GM21360 (cell line): Measurements from ENCODE around the gene SLC4A2.

ENCODE experiments used
- ATAC-seq: cut with Tn5 transposase; IDR thresholded peaks from one replicate; pipeline ENCODE4 v1.9.1; 2021; ENCODE audit warnings: mild to moderate bottlenecking, moderate library complexity; ENCODE audit not compliant: unreplicated experiment

The SLC4A2 gene

DNA sequence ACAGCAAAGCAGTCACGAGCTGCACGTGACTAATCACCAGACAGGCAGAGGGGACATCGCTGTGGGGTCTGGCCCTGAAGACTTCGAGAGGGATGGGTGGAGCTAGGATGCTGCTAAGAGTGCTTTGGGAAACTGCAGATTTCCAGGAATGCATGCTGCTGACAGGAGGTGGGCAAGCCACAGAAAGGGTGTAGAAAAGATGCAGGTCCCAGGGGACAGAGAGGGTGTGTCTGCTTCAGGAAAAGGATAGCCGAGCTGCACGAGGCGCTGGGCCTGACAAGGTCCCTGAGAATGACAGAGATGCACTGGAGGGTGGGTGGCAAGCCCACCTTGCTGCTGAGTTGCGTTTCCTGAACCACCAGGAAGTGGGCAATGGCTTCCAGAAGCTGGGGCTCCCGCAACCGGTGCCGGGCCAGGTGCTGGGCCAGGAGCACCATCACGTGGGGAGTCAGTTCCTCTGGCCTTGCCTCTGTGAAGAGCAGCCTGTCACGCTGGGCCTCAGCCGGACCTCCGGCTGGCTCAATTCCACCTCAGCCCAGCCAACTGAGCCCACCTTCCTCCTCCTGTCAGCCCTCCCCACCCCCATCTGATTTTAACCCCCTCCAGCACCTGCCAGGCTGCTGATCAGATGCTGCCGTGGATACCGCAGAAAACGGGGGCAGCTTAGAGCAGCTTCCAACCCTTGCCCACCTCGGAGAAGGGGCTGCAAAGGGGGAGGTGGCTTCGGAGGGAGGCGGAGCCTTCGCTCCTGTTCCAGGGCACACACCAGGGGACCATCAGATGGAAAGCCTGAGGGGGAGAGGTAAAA lies 19.0 kb downstream of the SLC4A2 start:
- ATAC-seq = no peak

DNA sequence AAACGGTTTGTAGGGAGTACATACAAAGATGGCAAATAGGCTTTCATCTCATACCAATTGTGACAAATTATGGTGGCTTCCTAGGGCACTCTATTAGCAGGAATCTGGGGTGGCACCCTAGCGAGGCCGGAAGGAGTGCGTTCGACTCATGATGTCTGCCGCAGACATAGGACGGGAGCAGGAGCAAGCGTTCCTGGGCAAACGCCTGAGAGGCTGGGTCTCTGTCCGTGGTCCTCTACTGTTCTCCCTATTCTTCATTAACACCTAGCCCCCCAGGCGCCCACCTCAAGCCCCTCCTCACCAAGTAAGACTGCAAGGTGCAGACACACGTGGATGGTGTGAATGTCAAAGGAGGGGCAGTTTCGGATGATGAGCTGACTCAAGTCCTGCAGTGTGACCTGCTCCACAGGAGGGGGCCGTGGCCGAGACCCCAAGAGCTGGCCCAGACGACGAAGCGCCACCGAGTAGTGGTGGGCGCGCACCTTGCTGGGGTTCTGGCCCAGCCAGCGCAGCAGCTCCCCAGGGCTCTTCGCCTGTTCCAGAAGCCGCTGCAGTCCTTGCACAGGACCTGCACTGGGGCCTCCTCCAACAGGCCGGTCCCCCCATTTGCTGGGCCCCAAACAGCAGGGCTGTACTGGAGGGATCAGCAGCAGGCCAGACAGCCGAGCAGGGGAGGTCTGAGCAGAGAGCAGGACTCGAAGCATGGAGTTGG lies 20.0 kb downstream of the SLC4A2 start:
- no peak for ATAC-seq

DNA sequence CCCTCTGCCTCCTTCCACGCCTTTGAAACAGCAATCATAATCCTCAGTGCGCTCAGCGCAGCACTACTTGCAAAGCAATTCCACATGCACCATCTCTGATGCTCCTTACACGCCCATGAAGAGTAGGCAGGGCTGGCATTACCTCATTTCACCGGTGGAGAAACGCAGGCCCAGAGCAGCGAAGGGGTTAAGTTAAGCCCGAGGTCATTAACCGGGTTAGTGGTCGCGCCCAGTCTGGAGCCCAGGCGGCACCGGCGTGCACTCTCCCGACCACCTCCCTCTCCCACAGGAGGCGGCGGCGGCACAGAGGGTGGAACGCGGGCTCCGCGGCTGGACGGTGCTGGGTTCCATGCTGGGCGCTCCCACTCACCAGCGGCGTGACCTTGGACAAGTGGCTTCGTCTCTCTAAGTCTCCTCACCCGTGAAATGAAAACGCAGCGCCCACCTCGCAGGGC lies 20.7 kb downstream of the SLC4A2 start:
- no peak for ATAC-seq

DNA sequence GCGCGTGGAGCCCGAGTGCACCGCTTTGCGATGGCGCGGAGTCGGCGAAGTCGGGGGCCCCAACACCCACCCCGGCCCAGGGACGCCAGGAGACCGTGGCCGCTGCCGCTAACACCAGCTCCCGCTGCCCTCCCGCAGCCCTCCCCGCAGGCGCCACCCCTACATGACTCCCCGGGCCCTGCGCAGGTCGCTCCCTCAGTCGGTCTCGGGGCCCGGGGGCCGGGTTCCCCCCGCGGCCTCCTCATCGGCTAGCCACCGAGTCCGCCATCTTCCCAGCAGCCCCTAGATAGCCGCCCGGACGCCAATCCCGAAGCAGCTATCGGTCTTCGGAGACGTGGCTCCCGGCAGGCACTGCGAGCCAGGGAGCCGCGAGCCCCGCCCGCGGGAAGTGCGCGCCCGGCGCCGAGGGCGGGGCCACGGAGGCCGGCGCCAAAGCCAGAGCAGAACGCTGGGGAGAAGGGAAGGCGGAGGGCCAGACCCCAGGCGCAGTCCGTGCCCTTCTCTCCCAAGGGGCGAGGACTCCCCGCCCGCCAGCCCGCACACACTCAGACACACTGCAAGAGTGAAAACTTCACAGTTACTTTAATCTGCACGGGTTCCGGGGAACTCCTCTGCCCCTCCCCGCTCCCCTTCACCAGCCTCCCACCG lies 21.3 kb downstream of the SLC4A2 start, which contains the start of gene FASTK:
Gene FASTK, minus strand, starts transcription at position 288 of the 648 bp plus-strand sequence. Its CDS starts 43 bp downstream, at position 245.
- peak; percentile 75 for ATAC-seq

DNA sequence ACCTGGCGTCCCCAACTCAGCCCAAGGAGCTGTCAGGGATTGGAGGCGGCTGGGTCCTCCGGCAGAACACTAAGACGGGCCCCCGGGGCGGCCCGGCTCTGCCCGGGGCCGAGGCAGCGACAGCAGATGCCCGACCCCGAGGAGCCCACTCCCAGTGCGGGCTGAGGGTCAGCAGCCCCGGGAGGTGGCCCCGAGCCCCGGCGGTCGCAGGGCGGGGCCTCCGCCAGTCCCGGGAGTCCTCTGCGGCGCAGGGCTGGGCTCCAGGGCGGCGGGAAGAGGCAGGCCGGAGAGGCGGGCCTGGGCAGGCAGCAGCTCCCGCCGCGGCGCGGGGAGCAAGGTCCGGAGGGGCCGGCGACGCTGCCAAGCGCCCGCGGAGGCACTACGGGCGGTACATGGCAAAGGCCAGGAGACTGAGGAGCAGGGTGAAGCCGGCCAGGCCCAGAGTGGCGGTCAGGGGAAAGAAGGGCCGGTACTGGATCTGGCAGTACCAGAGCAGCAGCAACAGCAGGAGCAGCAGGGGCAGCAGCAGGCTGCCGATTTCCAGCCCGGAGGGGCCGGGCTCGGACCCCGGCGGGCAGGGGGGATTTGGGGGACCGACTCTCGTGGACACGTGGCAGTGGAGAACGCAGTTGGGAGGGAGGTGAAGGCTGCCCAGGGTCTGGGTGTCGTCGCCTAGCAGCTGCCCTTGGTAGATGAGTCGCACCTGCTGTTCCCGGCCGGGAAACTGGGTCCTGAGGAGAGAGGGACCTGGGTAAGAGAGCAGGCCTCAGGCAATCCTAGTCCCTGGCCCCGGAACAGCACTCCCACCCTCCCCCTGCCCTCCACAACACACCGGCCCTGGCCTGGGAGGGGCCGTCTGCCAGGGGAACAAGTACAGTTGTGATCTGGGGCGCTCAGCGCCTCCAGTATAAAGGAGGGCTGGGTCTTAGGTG lies 22.0 kb downstream of the SLC4A2 start:
- ATAC-seq = no peak

DNA sequence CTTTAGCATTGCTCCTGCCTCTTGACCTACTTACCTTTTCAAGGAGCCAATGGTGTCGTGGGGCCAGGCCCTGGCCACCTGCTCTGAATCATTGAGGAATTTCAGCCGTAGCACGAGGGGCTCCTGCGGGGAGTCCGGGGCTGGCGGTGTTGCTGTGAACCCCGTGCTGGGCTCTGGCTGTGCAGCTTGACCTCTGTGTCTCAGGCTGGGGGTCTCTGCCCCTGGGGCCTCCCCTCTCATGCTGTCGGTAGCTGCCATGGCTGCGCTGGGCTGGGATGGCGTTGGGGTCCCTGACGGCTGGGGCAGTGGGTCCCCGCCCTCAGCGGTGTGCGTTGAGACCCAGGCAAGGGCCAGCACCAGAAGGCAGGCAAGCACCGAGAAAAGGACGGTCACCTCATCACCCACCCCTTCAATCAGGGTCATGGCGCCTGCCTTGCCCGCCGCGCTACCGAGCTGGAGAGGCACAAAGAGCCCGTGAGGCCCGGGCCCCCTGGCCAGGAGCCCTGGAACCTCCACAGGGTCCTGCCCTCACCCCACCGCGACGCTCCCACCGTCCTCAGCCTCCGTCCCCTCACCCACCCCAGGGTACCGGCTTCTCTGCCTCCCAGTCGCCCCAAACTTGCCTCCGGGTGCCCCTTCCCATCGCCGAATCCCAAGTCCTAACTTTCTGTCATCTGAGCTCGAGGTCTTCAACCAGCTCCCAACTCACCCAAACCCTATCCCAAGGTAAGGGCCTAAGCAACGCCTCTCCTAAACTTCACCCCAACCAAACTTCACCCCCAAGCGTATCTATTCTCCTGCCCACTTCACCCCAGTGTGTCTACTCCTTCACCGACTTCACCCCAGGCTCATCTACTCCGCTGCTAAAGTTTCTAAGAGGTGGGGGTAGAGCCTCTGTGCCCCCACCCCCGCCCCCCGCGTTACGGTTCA lies 23.0 kb downstream of the SLC4A2 start:
- ATAC-seq = no peak

DNA sequence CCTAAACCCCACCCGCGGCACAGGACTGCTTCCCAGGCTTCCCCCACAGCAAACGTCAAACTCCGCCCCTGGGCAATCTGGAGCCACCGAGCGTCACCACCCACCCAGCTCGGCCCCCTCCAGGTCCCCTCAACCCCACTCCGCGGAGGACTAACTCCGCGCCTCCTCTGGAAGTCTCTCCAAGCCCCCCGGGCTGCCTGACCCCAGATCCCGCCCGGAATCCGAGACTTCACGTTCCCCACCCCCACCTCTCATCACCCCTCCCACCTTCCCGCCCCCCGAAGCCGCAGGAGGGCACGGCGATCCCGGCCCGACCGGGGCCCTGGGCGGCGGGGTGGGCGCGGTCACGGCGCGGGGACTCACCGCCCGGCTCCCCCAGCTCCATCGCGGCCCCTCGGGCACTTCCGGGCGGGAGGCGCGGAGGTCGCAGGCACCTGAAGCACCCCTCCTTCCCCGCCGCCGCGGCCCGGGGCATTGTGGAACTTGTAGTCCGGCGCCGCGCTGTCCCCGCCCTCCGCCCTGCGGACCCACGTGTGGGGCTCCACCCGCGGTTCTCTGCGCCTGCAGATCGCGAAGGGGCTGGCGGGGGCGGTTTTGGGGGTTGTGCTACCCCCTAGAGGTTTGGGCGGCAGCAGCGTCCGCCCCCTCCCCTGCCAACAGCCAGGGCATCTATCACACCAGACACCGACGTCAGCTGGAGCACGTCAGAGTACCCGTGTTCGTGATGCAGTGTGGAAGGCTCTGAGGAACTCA lies 23.9 kb downstream of the SLC4A2 start, which contains the start of gene TMUB1:
Gene TMUB1, minus strand, starts transcription at position 423 of the 753 bp plus-strand sequence. CDS start 930 bp downstream, outside the sequence.
- ATAC-seq = peak; percentile 40

DNA sequence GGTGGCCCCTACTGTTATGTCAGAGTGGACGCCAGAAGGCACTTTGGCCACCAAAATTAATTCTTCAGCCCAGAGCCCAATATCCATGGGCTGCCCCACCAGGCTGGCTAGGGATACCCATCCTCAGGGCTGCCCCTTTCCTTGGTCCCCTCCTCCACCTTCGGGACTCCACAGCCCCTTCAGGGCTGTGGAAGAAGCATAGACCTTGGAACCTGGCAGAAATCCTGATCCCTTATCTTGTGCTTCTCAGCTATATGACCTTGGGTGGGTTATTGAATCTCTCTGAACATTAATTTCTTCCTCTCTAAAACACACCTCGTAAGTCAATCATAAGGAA lies 24.4 kb downstream of the SLC4A2 start:
- ATAC-seq = no peak

DNA sequence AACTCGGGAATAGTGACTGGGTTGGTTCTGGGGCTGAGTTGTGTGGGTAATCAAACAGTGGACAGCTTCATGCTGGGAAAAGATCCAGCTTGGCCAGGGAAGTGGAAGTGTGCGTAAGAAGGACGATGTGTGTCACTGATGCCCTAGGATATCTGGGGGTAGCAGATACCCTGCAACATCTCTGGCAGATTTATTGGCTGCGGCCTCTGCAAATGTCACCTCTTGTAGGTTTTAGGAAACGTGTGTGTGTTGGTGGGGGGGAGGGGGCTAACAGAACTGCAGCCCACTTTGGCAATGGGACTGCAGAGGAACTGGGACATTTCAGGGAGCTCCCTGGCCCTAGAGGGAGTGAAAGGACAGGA lies 25.9 kb downstream of the SLC4A2 start:
- ATAC-seq = no peak

DNA sequence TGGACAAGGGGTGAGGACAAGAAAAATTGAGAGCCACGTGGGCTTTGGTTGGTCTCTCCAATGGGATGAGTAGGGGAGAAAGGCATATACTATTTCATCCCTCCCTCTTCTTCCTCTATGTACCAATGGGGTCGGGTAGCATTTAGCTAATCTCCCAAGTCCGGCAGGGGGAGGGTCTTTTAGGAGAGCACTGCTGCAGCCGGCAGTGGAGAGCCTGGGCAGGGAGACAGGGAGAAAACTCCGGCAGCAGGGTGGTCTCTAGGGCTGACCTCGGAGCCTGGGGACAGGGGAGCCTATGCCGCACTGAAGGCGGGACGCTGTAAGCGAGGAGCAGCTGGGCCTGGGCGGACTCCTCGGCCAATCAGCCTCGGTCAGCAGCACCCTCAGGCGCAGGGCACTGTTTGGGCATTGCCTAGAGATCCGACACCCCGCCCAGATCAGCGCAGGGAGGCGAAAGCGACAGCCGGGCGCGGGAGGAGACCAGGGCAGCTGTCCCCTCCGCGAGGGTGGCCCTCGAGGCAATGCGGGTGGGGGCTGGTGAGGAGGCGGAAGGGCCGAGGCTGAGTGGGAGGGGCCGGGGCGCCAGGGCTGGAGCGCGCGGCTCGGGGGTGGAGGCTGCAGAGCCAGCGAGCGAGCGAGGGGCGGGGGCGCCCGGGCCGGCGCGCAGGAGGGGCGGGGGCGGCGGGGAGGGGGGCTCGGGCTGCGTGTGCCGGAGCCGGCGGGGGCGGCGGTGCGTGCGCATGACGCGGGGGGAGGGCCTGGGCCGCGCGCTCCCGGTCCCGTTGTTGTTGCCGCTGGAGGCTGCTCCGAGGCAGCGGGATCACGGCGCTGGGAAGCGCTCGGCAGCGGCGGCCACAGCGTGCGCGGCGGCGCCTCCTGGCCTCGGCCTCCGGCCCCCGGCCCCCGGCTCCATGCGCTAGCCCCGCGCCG lies 26.6 kb downstream of the SLC4A2 start, which contains the start of gene AGAP3:
Gene AGAP3, plus strand, starts transcription at position 785 of the 930 bp plus-strand sequence. CDS start 267 bp downstream, outside the sequence.
- ATAC-seq = peak; percentile 33

DNA sequence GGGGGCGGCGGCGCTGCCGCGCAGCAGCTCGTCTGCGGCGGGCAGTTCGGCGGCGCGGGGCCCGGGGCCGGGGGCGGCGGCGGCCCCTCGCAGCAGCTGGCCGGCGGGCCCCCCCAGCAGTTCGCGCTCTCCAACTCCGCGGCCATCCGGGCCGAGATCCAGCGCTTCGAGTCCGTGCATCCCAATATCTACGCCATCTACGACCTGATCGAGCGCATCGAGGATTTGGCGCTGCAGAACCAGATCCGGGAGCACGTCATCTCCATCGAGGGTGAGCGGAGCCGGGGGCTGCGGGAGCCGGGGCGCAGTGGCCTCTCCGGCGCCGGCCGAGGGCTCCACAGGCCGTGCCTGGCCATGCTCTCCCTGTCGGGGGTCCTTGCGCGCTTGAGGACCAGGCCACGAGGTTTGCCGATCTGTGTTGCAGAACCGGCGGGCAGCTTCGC lies 27.4 kb downstream of the SLC4A2 start:
- ATAC-seq = no peak

DNA sequence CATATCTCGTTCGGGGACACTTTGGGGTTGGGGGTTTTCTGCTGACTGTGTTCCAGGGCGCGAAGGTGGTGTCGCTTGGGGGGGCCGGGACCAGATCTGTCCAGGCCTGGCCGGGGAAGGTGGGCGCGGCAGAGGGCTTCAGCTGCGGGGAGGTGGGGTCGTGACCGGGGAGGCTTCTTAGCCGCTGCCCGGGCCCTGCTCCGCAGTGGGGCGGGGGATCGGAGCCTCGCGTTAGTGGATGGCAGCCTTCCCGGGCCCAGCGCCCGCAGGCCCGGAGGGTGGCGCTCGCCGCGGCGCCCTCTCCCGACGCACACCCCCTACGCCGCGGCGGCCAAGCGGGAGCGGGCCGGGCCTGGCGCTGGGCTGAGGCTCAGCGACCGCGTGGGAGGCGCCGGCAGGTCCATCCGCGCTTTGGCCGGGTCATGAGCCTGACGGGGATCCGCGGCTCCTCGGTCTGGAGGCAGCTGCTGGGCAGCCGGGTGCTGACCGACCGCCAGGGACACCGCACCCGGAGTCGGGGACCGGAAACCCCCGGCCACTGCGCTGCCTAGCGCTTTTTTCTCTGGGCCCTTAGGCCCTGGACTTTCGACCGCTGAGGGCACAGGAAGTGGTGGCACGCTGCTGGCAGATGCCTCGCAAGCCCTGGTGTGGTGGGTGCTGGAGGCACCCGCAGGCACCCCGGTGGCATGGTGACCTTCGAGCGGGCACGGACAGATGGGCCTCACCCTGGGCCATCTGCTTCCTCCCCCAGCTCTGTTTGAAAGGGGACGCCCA lies 28.0 kb downstream of the SLC4A2 start:
- no peak for ATAC-seq

DNA sequence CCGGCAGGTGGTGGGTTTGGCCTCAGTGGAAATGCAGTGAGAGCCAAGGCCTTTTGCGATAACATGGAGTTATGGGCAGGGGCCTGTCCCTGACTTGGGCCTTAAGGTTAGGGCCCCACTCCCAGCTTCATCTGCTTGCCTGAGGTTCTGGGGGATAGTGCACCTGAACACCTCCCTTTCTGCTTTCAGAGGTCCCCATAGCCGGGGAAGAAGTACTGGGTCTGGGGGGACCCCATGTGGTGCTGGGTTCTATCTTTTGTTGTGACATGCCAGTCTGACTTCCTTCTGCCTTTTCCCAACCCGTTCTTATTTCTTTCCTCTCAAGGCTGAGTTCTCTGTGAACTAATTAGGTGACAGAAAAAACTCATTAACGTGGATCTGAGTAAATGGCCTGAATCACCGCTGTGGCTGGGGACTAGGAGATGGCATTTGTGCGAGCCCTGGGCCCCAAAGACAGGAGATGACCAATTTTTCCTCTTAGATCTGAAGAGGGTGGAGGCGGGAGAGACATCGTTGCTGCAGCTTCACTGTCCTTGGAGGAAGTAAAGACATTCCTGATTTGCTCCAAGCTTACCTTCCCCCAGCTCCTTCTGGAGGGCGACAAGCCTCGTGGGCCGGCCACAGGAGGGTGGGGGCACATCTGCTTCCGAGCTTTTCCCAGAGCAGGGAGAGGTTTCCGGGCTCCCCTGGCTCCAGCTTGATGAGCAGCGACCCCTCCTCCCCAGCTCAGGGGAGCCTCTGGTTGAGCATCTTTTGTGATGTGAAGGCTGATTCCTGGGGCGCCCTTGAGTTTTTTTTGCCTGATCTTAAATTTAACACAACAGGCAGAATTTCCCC lies 28.8 kb downstream of the SLC4A2 start:
- ATAC-seq = no peak

DNA sequence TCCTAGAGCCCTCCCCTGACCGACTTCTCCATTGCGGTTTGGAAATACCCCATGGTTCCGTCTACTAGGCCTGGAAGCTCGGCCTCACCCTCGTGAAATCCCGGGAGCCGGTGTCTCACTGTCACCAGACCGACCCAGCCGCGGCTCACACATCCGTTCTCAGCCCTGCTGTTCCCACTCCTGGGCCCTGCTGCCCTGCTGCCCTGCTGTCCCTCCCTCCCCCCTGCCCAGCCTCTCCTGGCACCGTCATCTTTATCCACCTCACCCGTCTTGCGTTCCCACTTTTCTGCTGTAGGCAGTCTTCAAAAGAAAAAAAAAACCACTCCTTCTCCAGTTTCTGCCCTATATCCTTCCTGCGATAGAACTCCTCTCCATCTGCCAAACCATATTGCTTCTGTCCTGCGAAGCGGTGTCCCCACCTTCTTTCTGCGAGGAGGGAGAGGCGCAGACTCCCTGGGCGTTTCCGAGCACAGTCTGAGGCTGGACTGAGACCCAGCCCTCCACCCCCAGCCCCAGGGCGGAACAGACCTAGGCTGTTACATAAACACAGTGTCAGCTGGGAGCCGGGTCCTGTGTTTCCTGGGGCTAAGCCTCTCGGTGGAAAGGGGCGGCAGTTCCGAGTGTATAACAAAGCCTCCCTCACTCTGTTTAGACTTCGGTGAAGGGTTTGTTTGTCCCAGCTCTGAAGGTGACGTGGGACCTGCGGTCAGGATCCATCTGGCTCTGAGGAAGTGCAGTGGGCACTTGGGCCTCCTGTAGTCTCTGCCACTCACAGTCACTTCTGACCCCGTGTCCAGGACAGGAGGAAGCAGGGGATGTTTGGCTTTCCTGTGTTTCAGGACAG lies 29.7 kb downstream of the SLC4A2 start:
- ATAC-seq = no peak
